H1 (cell line): ENCODE data around the gene CEP85L. TPM values are rescaled to one million over a fixed set of nuclear protein-coding genes. Genes with fewer than 3 reads are reported as not detected.

Source experiments
- CTCF ChIA-PET: fragments of 300-600 bp; sonication (Branson Sonifier 250); formaldehyde crosslinking; loops from one replicate; lab custom pipeline; 2021; ENCODE audit not compliant: partially characterized antibody; lab: Charles Lee
- POLR2A ChIA-PET: fragments of 300-600 bp; sonication (Branson Sonifier 250); formaldehyde crosslinking; loops from one replicate; lab custom pipeline; 2021; ENCODE audit warnings: inconsistent platforms; ENCODE audit not compliant: partially characterized antibody; lab: Charles Lee
- DNase-seq, 2 experiments: peaks; one replicate each; pipeline versions ENCODE4 v3.0.0 to v3.0.0-alpha.2; 2010 to 2022; ENCODE audit warnings: low spot score in 2 of 2, low read depth in 1 of 2, mixed read lengths in 1 of 2
- FAIRE-seq: peaks from 2 replicates; lab custom pipeline; 2011; peaks lifted over from hg19 to GRCh38; lab: Jason Lieb, UNC
- H2AFZ ChIP-seq: 2 replicates; pipeline ENCODE4 v1.8.1; 2012; ENCODE audit warnings: low read length, inconsistent platforms
- H2AK5ac ChIP-seq: 2 replicates; pipeline ENCODE4 v1.6.1; 2013; ENCODE audit warnings: low read depth, low read length
- H2BK120ac ChIP-seq: replicated peaks from 2 replicates; pipeline ENCODE3; 2013; ENCODE audit warnings: low read depth, low read length, inconsistent platforms
- H2BK12ac ChIP-seq: 2 replicates; pipeline ENCODE4 v1.6.1; 2013; ENCODE audit warnings: low read depth, low read length
- H2BK15ac ChIP-seq: 2 replicates; pipeline ENCODE4 v1.6.1; 2013; ENCODE audit warnings: low read length
- H2BK20ac ChIP-seq: 2 replicates; pipeline ENCODE4 v1.6.1; 2013; ENCODE audit warnings: low read length
- H2BK5ac ChIP-seq: 2 replicates; pipeline ENCODE4 v1.6.1; 2013; ENCODE audit warnings: low read depth, low read length
- H3K14ac ChIP-seq: 2 replicates; pipeline ENCODE4 v1.6.1; 2013; ENCODE audit warnings: inconsistent platforms; ENCODE audit not compliant: insufficient read length
- H3K18ac ChIP-seq: 2 replicates; pipeline ENCODE4 v1.6.1; 2013; ENCODE audit warnings: low read length; ENCODE audit errors: extremely low read depth
- H3K23ac ChIP-seq: 2 replicates; pipeline ENCODE4 v1.6.1; 2013; ENCODE audit warnings: inconsistent platforms; ENCODE audit not compliant: insufficient read length
- H3K23me2 ChIP-seq: 2 replicates; pipeline ENCODE4 v1.6.1; 2013; ENCODE audit warnings: low read depth, low read length
- H3K27ac ChIP-seq: 2 replicates; pipeline ENCODE4 v1.6.1; 2011; ENCODE audit warnings: low read depth, low read length, inconsistent platforms
- H3K27me3 ChIP-seq, 4 experiments: replicated peaks in 1 of 4; 1 replicate in 1 of 4; 2 replicates in 3 of 4; pipeline versions ENCODE4 v1.6.1 to v1.8.1; 2011 to 2013; ENCODE audit warnings: low read length in 3 of 4, mild to moderate bottlenecking in 3 of 4, inconsistent platforms in 2 of 4, mixed read lengths in 2 of 4, moderate library complexity in 1 of 4; ENCODE audit not compliant: control insufficient read depth in 3 of 4, insufficient read depth in 3 of 4; ENCODE audit errors: extremely low read depth in 1 of 4
- H3K36me3 ChIP-seq, 4 experiments: 2 replicates each; pipeline versions ENCODE4 v1.6.1 to v1.8.1; 2011 to 2013; ENCODE audit warnings: mild to moderate bottlenecking in 4 of 4, low read length in 3 of 4, moderate library complexity in 2 of 4, control low read depth in 1 of 4, inconsistent platforms in 1 of 4; ENCODE audit not compliant: insufficient read depth in 4 of 4, control insufficient read depth in 2 of 4
- H3K4ac ChIP-seq: replicated peaks from 2 replicates; pipeline ENCODE3; 2013; ENCODE audit warnings: low read length, low read depth, mixed read lengths, inconsistent platforms; ENCODE audit not compliant: insufficient read length
- H3K4me1 ChIP-seq, 4 experiments: replicated peaks in 1 of 4; 1 replicate in 1 of 4; 2 replicates in 3 of 4; pipeline versions ENCODE4 v1.6.1 to v1.8.1; 2011 to 2013; ENCODE audit warnings: low read length in 3 of 4, inconsistent platforms in 2 of 4, mixed read lengths in 1 of 4; ENCODE audit not compliant: insufficient read depth in 4 of 4, control insufficient read depth in 3 of 4
- H3K4me2 ChIP-seq, 2 experiments: 2 replicates each; pipeline versions ENCODE4 v1.6.1 to v1.8.1; 2011 to 2013; ENCODE audit warnings: low read depth in 2 of 2, low read length in 2 of 2, control low read depth in 1 of 2, inconsistent platforms in 1 of 2, mild to moderate bottlenecking in 1 of 2; ENCODE audit not compliant: insufficient read depth in 1 of 2
- H3K4me3 ChIP-seq, 4 experiments: fragments of 200-600, 300-600 bp in 1 of 4; sonication (generic), shearing (Covaris generic), sonication (Bioruptor Twin) in 1 of 4; 2 replicates each; pipeline versions ENCODE4 v1.5.1 to v1.8.1; 2011 to 2016; ENCODE audit warnings: low read length in 4 of 4, low read depth in 3 of 4, control low read depth in 2 of 4, inconsistent platforms in 2 of 4, mild to moderate bottlenecking in 2 of 4, mixed read lengths in 1 of 4, moderate library complexity in 1 of 4; ENCODE audit not compliant: insufficient read depth in 2 of 4; ENCODE audit errors: extremely low read depth in 1 of 4
- H3K56ac ChIP-seq: replicated peaks from 2 replicates; pipeline ENCODE3; 2013; ENCODE audit warnings: low read depth, mild to moderate bottlenecking, mixed read lengths, low read length, inconsistent platforms; ENCODE audit not compliant: insufficient read length
- H3K79me1 ChIP-seq: 2 replicates; pipeline ENCODE4 v1.6.1; 2013; ENCODE audit warnings: low read depth, low read length, control low read depth
- H3K79me2 ChIP-seq, 2 experiments: 2 replicates each; pipeline versions ENCODE4 v1.6.1 to v1.8.1; 2012 to 2013; ENCODE audit warnings: low read length in 2 of 2, mild to moderate bottlenecking in 2 of 2, inconsistent platforms in 1 of 2; ENCODE audit not compliant: insufficient read depth in 2 of 2, control insufficient read depth in 1 of 2
- H3K9ac ChIP-seq, 4 experiments: replicated peaks in 1 of 4; 1 replicate in 1 of 4; 2 replicates in 3 of 4; pipeline versions ENCODE4 v1.6.1 to v1.8.1; 2011 to 2013; ENCODE audit warnings: low read depth in 3 of 4, low read length in 3 of 4, control low read depth in 2 of 4, mild to moderate bottlenecking in 2 of 4, moderate library complexity in 2 of 4, inconsistent platforms in 1 of 4; ENCODE audit errors: extremely low read depth in 1 of 4
- H3K9me3 ChIP-seq, 2 experiments: 2 replicates each; pipeline versions ENCODE4 v1.6.1 to v1.8.1; 2012 to 2013; ENCODE audit warnings: mild to moderate bottlenecking in 2 of 2, moderate library complexity in 2 of 2, control low read depth in 1 of 2, inconsistent platforms in 1 of 2, low read depth in 1 of 2, low read length in 1 of 2, mixed read lengths in 1 of 2; ENCODE audit not compliant: insufficient read depth in 2 of 2
- H4K20me1 ChIP-seq, 2 experiments: replicated peaks in 1 of 2; 2 replicates each; pipeline versions ENCODE3 to v1.8.1; 2011 to 2013; ENCODE audit warnings: inconsistent platforms in 2 of 2, low read length in 2 of 2, mild to moderate bottlenecking in 1 of 2; ENCODE audit not compliant: insufficient read depth in 2 of 2, control insufficient read depth in 1 of 2
- H4K5ac ChIP-seq: 2 replicates; pipeline ENCODE4 v1.6.1; 2013; ENCODE audit warnings: low read length, low read depth, mixed read lengths, inconsistent platforms; ENCODE audit not compliant: insufficient read length
- H4K8ac ChIP-seq: 2 replicates; pipeline ENCODE4 v1.8.0; 2013; ENCODE audit warnings: mild to moderate bottlenecking, moderate library complexity, low read length, inconsistent platforms; ENCODE audit not compliant: insufficient read depth; ENCODE audit errors: extremely low read depth
- H4K91ac ChIP-seq: replicated peaks from 2 replicates; pipeline ENCODE3; 2013; ENCODE audit warnings: low read length, mixed read lengths, inconsistent platforms; ENCODE audit not compliant: insufficient read length
- ATF3 ChIP-seq: IDR thresholded peaks from 2 replicates; pipeline ENCODE4 v1.6.1; 2011; ENCODE audit warnings: low read depth, mild to moderate bottlenecking, low read length; ENCODE audit not compliant: insufficient read depth
- BCL11A ChIP-seq, 2 experiments: IDR thresholded peaks; one replicate each; pipeline ENCODE4 v1.6.1; 2011; ENCODE audit warnings: low read depth in 2 of 2, low read length in 2 of 2, mild to moderate bottlenecking in 2 of 2
- BRCA1 ChIP-seq: IDR thresholded peaks from 2 replicates; pipeline ENCODE4 v1.6.1; 2012; ENCODE audit warnings: low read depth, low read length, improper control_type of control experiment
- EP300 ChIP-seq, 2 experiments: IDR thresholded peaks; 1 replicate in 1 of 2; 2 replicates in 1 of 2; pipeline ENCODE4 v1.6.1; 2011 to 2012; ENCODE audit warnings: low read depth in 2 of 2, low read length in 2 of 2, mild to moderate bottlenecking in 2 of 2, borderline replicate concordance in 1 of 2, inconsistent platforms in 1 of 2, moderate library complexity in 1 of 2
- GABPA ChIP-seq: IDR thresholded peaks from 2 replicates; pipeline ENCODE4 v1.6.1; 2011; ENCODE audit warnings: mild to moderate bottlenecking, low read length, moderate library complexity, borderline replicate concordance; ENCODE audit not compliant: insufficient read depth
- KDM5A ChIP-seq: fragments of 200-600 bp; IDR thresholded peaks from 2 replicates; pipeline ENCODE4 v1.7.1; 2012; ENCODE audit warnings: mild to moderate bottlenecking, low read length, inconsistent platforms, mixed read lengths
- NANOG ChIP-seq: IDR thresholded peaks from 2 replicates; pipeline ENCODE4 v1.6.1; 2011; ENCODE audit warnings: low read length, low read depth, mild to moderate bottlenecking, inconsistent platforms; ENCODE audit not compliant: insufficient read depth, poor library complexity, severe bottlenecking
- RFX5 ChIP-seq: IDR thresholded peaks from 2 replicates; pipeline ENCODE4 v1.6.1; 2011; ENCODE audit warnings: low read depth, low read length, improper control_type of control experiment, borderline replicate concordance
- RNF2 ChIP-seq: fragments of 200-900, 300-1000 bp; sonication (generic); IDR thresholded peaks from 2 replicates; pipeline ENCODE4 v1.7.1; 2016; ENCODE audit warnings: borderline replicate concordance, low read depth, mild to moderate bottlenecking, antibody characterized with exemption, low read length; ENCODE audit not compliant: poor library complexity, severe bottlenecking; ENCODE audit errors: missing control alignments
- SRF ChIP-seq: IDR thresholded peaks from 2 replicates; pipeline ENCODE4 v1.6.1; 2011; ENCODE audit warnings: mild to moderate bottlenecking, low read depth, low read length, moderate library complexity
- USF2 ChIP-seq: IDR thresholded peaks from 2 replicates; pipeline ENCODE4 v1.6.1; 2011; ENCODE audit warnings: low read length, improper control_type of control experiment
- ZNF274 ChIP-seq: IDR thresholded peaks from 2 replicates; pipeline ENCODE4 v1.7.0; 2012; ENCODE audit warnings: low read length, borderline replicate concordance; ENCODE audit errors: extremely low read depth
- WGBS, 2 experiments: shearing (Covaris generic) in 1 of 2; methylation state at CpG; one replicate each; pipeline versions ENCODE4 v1.1.6 to v1.1.7; 2013 to 2015; ENCODE audit warnings: low lambda C conversion rate in 2 of 2, mixed read lengths in 2 of 2, inconsistent platforms in 1 of 2, low coverage in 1 of 2, missing lambda C conversion rate in 1 of 2; ENCODE audit not compliant: insufficient replicate concordance in 2 of 2, insufficient coverage in 1 of 2, insufficient read length in 1 of 2; ENCODE audit errors: extremely low coverage in 1 of 2, missing lambda C conversion rate in 1 of 2; 5-methylcytosine and 5-hydroxymethylcytosine counted together
- polyA plus RNA-seq, 7 experiments: library from polyadenylated mRNA; depleted of rRNA in 3 of 7; stranded (reverse) in 5 of 7; unstranded in 2 of 7; fragments of >200 nt in 5 of 7; fragments of 200-250 nt in 2 of 7; gene quantifications; 1 replicate in 5 of 7; 2 replicates in 1 of 7; 4 replicates in 1 of 7; pipeline versions ENCODE4 v1.2.1 to v1.2.3, GENCODE V29; 2011 to 2013; ENCODE audit warnings: missing spikeins in 2 of 7, mixed read lengths in 2 of 7
- total RNA-seq: library from RNA; stranded (reverse); fragmentation: NEBNext Ultra II Directional; extraction: Animal tissue kit (Norgen Biotek cat#: 25700); gene quantifications from 2 replicates; pipeline ENCODE4 v1.2.1, GENCODE V29; 2021

Gene CEP85L
- total and polyA plus RNA-seq, 2 of the 8 experiments (the other 6 are each of a cell fraction or from before 2014, with no cell fraction given) = 3.2 to 27.6 TPM

GRCh38 chr6:118700531-118700930, 49.1 kb upstream of the CEP85L start:
- H3K4ac ChIP-seq = no peak overlapping the region
- no peaks in the 10 kb centered on the region for H4K20me1 ChIP-seq
- no peaks in the 10 kb centered on the region for H3K23me2 ChIP-seq
- no peaks in the 10 kb centered on the region for H3K9me3 ChIP-seq
- H4K8ac ChIP-seq = no peak overlapping the region
- H4K5ac ChIP-seq = no peak overlapping the region
- H3K23ac ChIP-seq = no peak overlapping the region
- no peaks in the 10 kb centered on the region for H3K79me1 ChIP-seq
- no peak overlapping the region for H2AFZ ChIP-seq
- ChIA-PET CTCF (no interaction called here), POLR2A (interaction anchor here (0.7 kb wide), 1 partner anchor 53 kb away, joined by 3 read pairs; no protein-coding TSS in a partner anchor)
- H2BK20ac ChIP-seq = no peak overlapping the region
- DNase-seq = no peak
- H3K9ac ChIP-seq = no peak overlapping the region
- no peak overlapping the region for H3K14ac ChIP-seq
- H4K91ac ChIP-seq = no peak overlapping the region
- H3K4me1 ChIP-seq = peaks cover 0 to 4% (median 2%) of the 10 kb centered on the region in 4 experiments; a peak in 2 of 7 replicates
- no peak overlapping the region for H3K56ac ChIP-seq
- 86% methylated on average over 2 of the region's 2 CpGs; no CpG with 5 or more reads in 1 of the 2 experiments for WGBS, 2 experiments
- no peak overlapping the region for H3K27ac ChIP-seq
- H2BK120ac ChIP-seq = no peak overlapping the region
- no peak overlapping the region for H3K18ac ChIP-seq
- no peak overlapping the region for H2AK5ac ChIP-seq
- H2BK12ac ChIP-seq = no peak overlapping the region
- FAIRE-seq = no peak
- no peak overlapping the region for H2BK5ac ChIP-seq
- H3K4me3 ChIP-seq = no peak overlapping the region
- H3K27me3 ChIP-seq = no peaks in the 10 kb centered on the region
- no peaks in the 10 kb centered on the region for H3K79me2 ChIP-seq
- no peaks in the 10 kb centered on the region for H3K36me3 ChIP-seq
- no peak overlapping the region for H2BK15ac ChIP-seq
- no peak overlapping the region for H3K4me2 ChIP-seq
- no peak for TF ChIP-seq ZNF274
- no peak for TF ChIP-seq EP300 (IDR thresholded peaks at IDR 0.05; ENCODE audit: borderline replicate concordance in 1 of 2, low read depth in 2 of 2, low read length in 2 of 2)
- TF ChIP-seq BCL11A (IDR thresholded peaks at IDR 0.05; ENCODE audit: low read depth in 2 of 2, low read length in 2 of 2) = no peak
- no peak for TF ChIP-seq USF2
- TF ChIP-seq GABPA = no peak
- no peak for TF ChIP-seq NANOG
- no peak for TF ChIP-seq ATF3
- TF ChIP-seq BRCA1 = no peak
- TF ChIP-seq SRF = no peak
- no peak for TF ChIP-seq RNF2
- TF ChIP-seq RFX5 = no peak
- no peak for TF ChIP-seq KDM5A
